ENCODE data around the gene CDK4.

DNA sequence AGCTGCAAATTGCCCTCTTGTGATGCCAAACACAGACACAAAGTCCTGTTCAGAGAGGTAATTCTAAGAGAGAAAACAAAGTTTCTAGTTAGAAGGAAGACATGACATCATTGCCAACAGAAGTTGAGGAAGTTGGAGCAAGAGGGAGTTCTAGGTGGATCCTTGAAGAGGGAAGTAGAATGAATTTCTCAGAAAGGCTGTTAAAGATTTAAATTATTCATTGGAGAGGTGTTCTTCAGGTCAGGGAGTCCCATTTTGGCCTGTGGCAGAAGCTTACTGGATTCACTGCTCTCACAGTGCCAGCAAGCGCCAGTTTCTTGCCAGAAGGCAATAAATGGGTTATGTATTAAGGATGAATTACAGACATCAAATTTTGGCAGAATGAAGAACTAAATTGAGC, 45.8 kb upstream of the CDK4 start:
- TF ChIP-seq CTCF (IDR thresholded peaks at IDR 0.05) (no peak), POLR2AphosphoS5 (IDR thresholded peaks at IDR 0.05; ENCODE audit: insufficient read depth in 1 of 2, low read depth in 1 of 2) (no peak), POLR2A (IDR thresholded peaks at IDR 0.05) (no peak)

All from vagina (tissue), 2 donors.